OCI-LY1 (cell line): Measurements from ENCODE around the gene PRKCA.

ENCODE experiments used
- H2AFZ ChIP-seq: fragments of 200-600 bp; sonication (generic), shearing (Covaris generic); 2 replicates; pipeline ENCODE4 v1.6.0; 2014; ENCODE audit warnings: antibody characterized with exemption, mild to moderate bottlenecking, low read length
- H3F3A ChIP-seq: fragments of 200-600 bp; sonication (generic), shearing (Covaris generic); 2 replicates; pipeline ENCODE4 v1.6.0; 2014; ENCODE audit warnings: mild to moderate bottlenecking, antibody characterized with exemption, low read length, moderate library complexity; ENCODE audit not compliant: insufficient read depth
- H3K27ac ChIP-seq: fragments of 200-600 bp; sonication (generic); 2 replicates; pipeline ENCODE4 v1.5.1; 2014; ENCODE audit warnings: low read length, mixed run types, mild to moderate bottlenecking, low read depth; ENCODE audit not compliant: poor library complexity, severe bottlenecking
- H3K27me3 ChIP-seq: fragments of 200-600 bp; sonication (generic); 2 replicates; pipeline ENCODE4 v1.6.0; 2014; ENCODE audit warnings: antibody characterized with exemption, mild to moderate bottlenecking, low read length, moderate library complexity; ENCODE audit not compliant: insufficient read depth
- H3K36me3 ChIP-seq: fragments of 200-600 bp; sonication (generic); 2 replicates; pipeline ENCODE4 v1.6.1; 2014; ENCODE audit warnings: mild to moderate bottlenecking, antibody characterized with exemption, low read length, moderate library complexity, mixed read lengths; ENCODE audit not compliant: insufficient read depth
- H3K4me1 ChIP-seq: fragments of 200-600 bp; sonication (generic); 2 replicates; pipeline ENCODE4 v1.5.1; 2014; ENCODE audit warnings: mild to moderate bottlenecking, low read length, moderate library complexity; ENCODE audit not compliant: insufficient read depth, severe bottlenecking
- H3K4me2 ChIP-seq: fragments of 200-600 bp; sonication (generic), shearing (Covaris generic); 2 replicates; pipeline ENCODE4 v1.6.1; 2014; ENCODE audit warnings: low read length
- H3K4me3 ChIP-seq: fragments of 200-600 bp; sonication (generic); 2 replicates; pipeline ENCODE4 v1.5.1; 2014; ENCODE audit warnings: low read length, low read depth, mild to moderate bottlenecking, mixed read lengths; ENCODE audit not compliant: poor library complexity, severe bottlenecking
- H3K79me2 ChIP-seq: fragments of 200-600 bp; shearing (Covaris generic); 2 replicates; pipeline ENCODE4 v1.6.1; 2016; ENCODE audit warnings: mixed run types, low read length, mixed read lengths; ENCODE audit not compliant: insufficient read depth
- H3K9ac ChIP-seq: fragments of 200-600 bp; sonication (generic), shearing (Covaris generic); 2 replicates; pipeline ENCODE4 v1.6.1; 2014; ENCODE audit warnings: mild to moderate bottlenecking, low read length, mixed read lengths
- H3K9me2 ChIP-seq: fragments of 200-600 bp; sonication (generic), shearing (Covaris generic); 2 replicates; pipeline ENCODE4 v1.6.1; 2014; ENCODE audit warnings: low read depth, mild to moderate bottlenecking, low read length, mixed read lengths
- H3K9me3 ChIP-seq: fragments of 200-600 bp; shearing (Covaris generic); 2 replicates; pipeline ENCODE4 v1.6.1; 2014; ENCODE audit warnings: low read length, mixed read lengths
- H4K20me1 ChIP-seq: fragments of 200-600 bp; sonication (generic), shearing (Covaris generic); 2 replicates; pipeline ENCODE4 v1.6.0; 2016; ENCODE audit warnings: mild to moderate bottlenecking, low read length; ENCODE audit not compliant: insufficient read depth
- EZH2 ChIP-seq: fragments of 200-600 bp; sonication (generic), shearing (Covaris generic); IDR thresholded peaks from 2 replicates; pipeline ENCODE4 v1.8.0; 2017; ENCODE audit warnings: borderline replicate concordance, mixed run types, mild to moderate bottlenecking, antibody characterized with exemption, low read length, moderate library complexity, mixed read lengths
- TF ChIP-seq, protein P1 (sequence below): fragments of 200-600 bp; sonication (generic), shearing (Covaris generic); IDR thresholded peaks from 2 replicates; pipeline ENCODE4 v1.5.1; 2017; ENCODE audit warnings: mild to moderate bottlenecking, antibody characterized with exemption, low read length, moderate library complexity, mixed read lengths

PRKCA gene

DNA sequence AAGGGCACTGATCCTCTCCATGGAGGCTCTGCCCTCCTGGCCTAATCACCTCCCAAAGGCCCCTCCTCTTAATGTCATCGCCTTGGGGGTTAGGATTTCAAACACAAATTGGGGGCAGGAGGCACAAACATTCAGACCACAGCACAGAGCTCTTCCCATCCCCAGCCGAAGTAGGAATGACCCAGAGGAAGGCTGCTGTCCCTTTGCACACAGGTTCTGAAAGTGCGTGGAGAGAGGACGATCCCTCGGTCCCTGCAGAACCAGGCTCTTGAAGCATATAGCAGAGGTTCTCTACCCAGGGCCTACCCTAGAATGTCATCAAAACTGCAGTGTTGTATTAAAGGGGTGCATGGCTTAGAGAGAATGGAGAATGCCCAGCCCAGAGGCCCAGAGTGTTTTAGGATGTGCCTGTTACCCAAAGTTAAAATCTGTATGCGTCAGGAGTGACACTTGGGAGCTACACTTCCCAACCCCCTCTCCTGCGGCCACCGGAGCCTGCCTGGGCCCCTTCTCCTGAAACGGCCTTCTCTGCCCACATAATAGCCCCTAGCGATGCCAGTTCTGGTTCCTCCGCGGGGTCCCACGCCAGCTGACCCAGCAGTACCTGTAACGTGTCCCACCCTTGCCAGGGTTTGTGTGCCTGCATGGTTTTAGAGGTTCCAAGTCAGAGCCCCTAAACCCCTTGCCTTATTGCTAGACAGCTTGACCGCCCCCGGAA is 373.0 kb downstream of the PRKCA start:
- H3K9me2 ChIP-seq, result no peaks in the 10 kb centered on the region
- H3F3A ChIP-seq, result no peaks in the 10 kb centered on the region
- H3K79me2 ChIP-seq, result no peaks in the 10 kb centered on the region
- H3K4me1 ChIP-seq, result peaks cover 16% of the 10 kb centered on the region
- no peaks in the 10 kb centered on the region for H3K27me3 ChIP-seq
- H3K4me3 ChIP-seq, result no peak overlapping the region
- no peak overlapping the region for H3K9ac ChIP-seq
- no peak overlapping the region for H2AFZ ChIP-seq
- peaks cover 3% of the 10 kb centered on the region; the same call in 1 of the 2 replicates for H3K36me3 ChIP-seq
- no peak overlapping the region for H3K4me2 ChIP-seq
- no peak for TF ChIP-seq EZH2
- TF ChIP-seq, protein P1, sequence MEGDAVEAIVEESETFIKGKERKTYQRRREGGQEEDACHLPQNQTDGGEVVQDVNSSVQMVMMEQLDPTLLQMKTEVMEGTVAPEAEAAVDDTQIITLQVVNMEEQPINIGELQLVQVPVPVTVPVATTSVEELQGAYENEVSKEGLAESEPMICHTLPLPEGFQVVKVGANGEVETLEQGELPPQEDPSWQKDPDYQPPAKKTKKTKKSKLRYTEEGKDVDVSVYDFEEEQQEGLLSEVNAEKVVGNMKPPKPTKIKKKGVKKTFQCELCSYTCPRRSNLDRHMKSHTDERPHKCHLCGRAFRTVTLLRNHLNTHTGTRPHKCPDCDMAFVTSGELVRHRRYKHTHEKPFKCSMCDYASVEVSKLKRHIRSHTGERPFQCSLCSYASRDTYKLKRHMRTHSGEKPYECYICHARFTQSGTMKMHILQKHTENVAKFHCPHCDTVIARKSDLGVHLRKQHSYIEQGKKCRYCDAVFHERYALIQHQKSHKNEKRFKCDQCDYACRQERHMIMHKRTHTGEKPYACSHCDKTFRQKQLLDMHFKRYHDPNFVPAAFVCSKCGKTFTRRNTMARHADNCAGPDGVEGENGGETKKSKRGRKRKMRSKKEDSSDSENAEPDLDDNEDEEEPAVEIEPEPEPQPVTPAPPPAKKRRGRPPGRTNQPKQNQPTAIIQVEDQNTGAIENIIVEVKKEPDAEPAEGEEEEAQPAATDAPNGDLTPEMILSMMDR, result no peak
- no peak overlapping the region for H3K27ac ChIP-seq
- no peaks in the 10 kb centered on the region for H3K9me3 ChIP-seq
- no peaks in the 10 kb centered on the region for H4K20me1 ChIP-seq

DNA sequence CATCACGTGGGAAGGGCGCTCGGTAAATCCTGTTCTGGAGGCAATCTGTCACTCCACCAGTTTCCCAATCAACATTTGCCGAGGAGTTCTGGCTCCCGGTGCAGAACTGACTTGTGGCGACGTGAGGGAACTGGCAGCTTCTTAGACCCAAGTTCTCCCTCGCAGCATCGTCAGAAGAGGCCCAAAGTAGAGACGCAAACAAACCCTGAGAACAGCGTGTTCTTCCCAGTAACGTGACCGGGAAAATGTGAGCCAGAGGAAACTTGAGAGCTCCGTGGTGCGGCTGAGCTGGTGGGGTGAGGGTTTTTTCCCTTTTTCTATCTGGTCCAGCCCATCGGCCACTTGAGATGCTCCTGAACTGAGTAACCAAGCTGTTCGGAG is 373.6 kb downstream of the PRKCA start:
- H3K27me3 ChIP-seq, result no peaks in the 10 kb centered on the region
- no peaks in the 10 kb centered on the region for H3K9me3 ChIP-seq
- H3K4me2 ChIP-seq, result no peak overlapping the region
- H3K9me2 ChIP-seq, result no peaks in the 10 kb centered on the region
- no peak overlapping the region for H3K27ac ChIP-seq
- H4K20me1 ChIP-seq, result no peaks in the 10 kb centered on the region
- H3F3A ChIP-seq, result no peaks in the 10 kb centered on the region
- H3K4me1 ChIP-seq, result peaks cover 16% of the 10 kb centered on the region
- no peak overlapping the region for H2AFZ ChIP-seq
- H3K9ac ChIP-seq, result no peak overlapping the region
- H3K79me2 ChIP-seq, result no peaks in the 10 kb centered on the region
- TF ChIP-seq, protein P1, result no peak
- TF ChIP-seq EZH2, result no peak
- H3K36me3 ChIP-seq, result peaks cover 3% of the 10 kb centered on the region; the same call in 1 of the 2 replicates
- no peak overlapping the region for H3K4me3 ChIP-seq

DNA sequence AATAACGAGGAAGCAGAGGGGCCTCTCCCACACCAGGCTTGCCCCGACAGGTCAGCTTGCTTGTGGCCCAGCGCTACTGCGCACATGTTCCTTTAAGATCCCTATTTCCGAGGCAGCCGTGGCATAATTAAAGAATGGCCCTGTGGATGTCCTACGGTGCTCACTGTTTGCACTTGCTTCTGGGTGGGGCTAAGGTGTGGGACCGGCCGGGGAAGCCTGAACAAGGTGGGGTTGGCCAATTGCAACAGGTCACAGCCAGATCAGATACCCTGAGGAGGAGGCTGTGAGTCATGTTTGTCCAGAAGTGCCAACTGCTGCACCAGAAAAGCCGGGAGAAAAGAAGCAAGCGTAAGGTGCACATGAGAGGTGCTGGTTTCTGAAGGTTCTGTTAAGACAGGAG is 374.0 kb downstream of the PRKCA start:
- Histone ChIP-seq H3K79me2 (no peaks in the 10 kb centered on the region), H2AFZ (no peak overlapping the region), H4K20me1 (no peaks in the 10 kb centered on the region), H3K36me3 (peaks cover 3% of the 10 kb centered on the region; the same call in 1 of the 2 replicates), H3K9ac (no peak overlapping the region), H3F3A (no peaks in the 10 kb centered on the region), H3K9me3 (no peaks in the 10 kb centered on the region), H3K27ac (no peak overlapping the region), H3K27me3 (no peaks in the 10 kb centered on the region), H3K4me3 (no peak overlapping the region), H3K4me2 (no peak overlapping the region), H3K9me2 (no peaks in the 10 kb centered on the region), H3K4me1 (peaks cover 16% of the 10 kb centered on the region)
- TF ChIP-seq, protein P1, result no peak
- no peak for TF ChIP-seq EZH2
